SK-N-MC (cell line): ENCODE measurements around the gene PSMB1.

ENCODE experiments used
- EZH2 ChIP-seq: fragments of 200-600 bp; sonication (generic); IDR thresholded peaks from one replicate; pipeline ENCODE4 v1.6.1; 2017; ENCODE audit warnings: antibody characterized with exemption
- FOXP2 ChIP-seq: optimal IDR thresholded peaks from 2 replicates; pipeline ENCODE3; 2011; ENCODE audit warnings: mild to moderate bottlenecking, moderate library complexity; ENCODE audit not compliant: insufficient read depth; ENCODE audit errors: extremely low read length, control extremely low read depth
- POLR2AphosphoS5 ChIP-seq: IDR thresholded peaks from 2 replicates; pipeline ENCODE4 v1.6.1; 2012; ENCODE audit warnings: mild to moderate bottlenecking, low read depth, low read length, borderline replicate concordance

- TF ChIP-seq EZH2 (no peak), POLR2AphosphoS5 (no peak), FOXP2 (no peak)
These were observed 29.0 kb downstream of the PSMB1 start for GRCh38 chr6:170524172-170524502.
